Stomach (tissue), 8 donors: ENCODE measurements around the gene TARP.
"Not testable (repeated sequence)": the region's sequence is repeated elsewhere in the genome, so short reads cannot be mapped to it uniquely, and the experiment has no call there.

Source experiments
- DNase-seq, 2 donors: peaks; one replicate each; pipeline versions ENCODE4 v3.0.0 to v3.0.0-alpha.2; 2013 to 2019
- H3K27ac ChIP-seq, 5 donors: fragments of 200-600 bp in 4 of 5; sonication (generic) in 4 of 5; one replicate each; pipeline ENCODE4 v1.5.1; 2013 to 2019; ENCODE audit warnings: mild to moderate bottlenecking in 1 of 5, moderate library complexity in 1 of 5
- H3K27me3 ChIP-seq, 3 donors: fragments of 200-600 bp; sonication (generic); one replicate each; pipeline ENCODE4 v1.5.1; 2017 to 2019; ENCODE audit warnings: mixed run types in 1 of 3
- H3K36me3 ChIP-seq, 4 donors: fragments of 200-600 bp; sonication (generic); 1 replicate in 3 of 4; 2 replicates in 1 of 4; pipeline ENCODE4 v1.5.1; 2016 to 2019
- H3K4me1 ChIP-seq, 4 donors: fragments of 200-600 bp; sonication (generic); one replicate each; pipeline ENCODE4 v1.5.1; 2016 to 2019
- H3K4me3 ChIP-seq, 4 donors: fragments of 200-600 bp; sonication (generic) in 3 of 4; one replicate each; pipeline ENCODE4 v1.5.1; 2016 to 2019; ENCODE audit warnings: mild to moderate bottlenecking in 1 of 4
- H3K9me3 ChIP-seq, 4 donors: fragments of 200-600 bp; sonication (generic); one replicate each; pipeline ENCODE4 v1.5.1; 2016 to 2019
- EP300 ChIP-seq: sonication (generic); formaldehyde crosslinking; IDR thresholded peaks from one replicate; pipeline ENCODE4 v1.6.1; 2017; ENCODE audit warnings: antibody characterized with exemption
- POLR2A ChIP-seq, 4 donors: fragments of 450-650 bp; IDR thresholded peaks; one replicate each; pipeline ENCODE4 v1.6.1; 2016; ENCODE audit warnings: antibody characterized with exemption in 4 of 4, control low read depth in 2 of 4, mild to moderate bottlenecking in 1 of 4, moderate library complexity in 1 of 4
- POLR2AphosphoS5 ChIP-seq, 3 donors: sonication (generic); formaldehyde crosslinking; IDR thresholded peaks; one replicate each; pipeline ENCODE4 v1.6.1; 2016; ENCODE audit warnings: antibody characterized with exemption in 3 of 3
- WGBS, 5 donors: extraction: QIAGEN DNeasy Blood & Tissue Kit in 3 of 5; methylation state at CpG; one replicate each; pipeline versions ENCODE4 v1.1.5 to v1.1.7; 2013 to 2018; 5-methylcytosine and 5-hydroxymethylcytosine counted together
- intact Hi-C: fragments of 100-400 bp; cut with DNase I; formaldehyde crosslinking; loops from one replicate; pipeline ENCODE4 v1.15.1; 2023; ENCODE audit warnings: low total_unique reads
- TF ChIP-seq, protein P1 (sequence below), 7 experiments: fragments of 450-650 bp in 4 of 7; fragments of 200-600 bp in 3 of 7; sonication (generic) in 3 of 7; IDR thresholded peaks; one replicate each; pipeline ENCODE4 v1.5.1; 2016 to 2019; ENCODE audit warnings: antibody characterized with exemption in 7 of 7, control low read depth in 2 of 7, mild to moderate bottlenecking in 1 of 7
- donor health status: healthy with polysubstance abuse.
- donor health status: Bipolar disorder and iron deficiency.
- donor health status: healthy.

Gene TARP

GRCh38 chr7:38248069-38248567, 25.3 kb downstream of the TARP start:
- WGBS, 5 donors: 82 to 97% (median 89%) methylated on average over 5 of the region's 5 CpGs

DNA sequence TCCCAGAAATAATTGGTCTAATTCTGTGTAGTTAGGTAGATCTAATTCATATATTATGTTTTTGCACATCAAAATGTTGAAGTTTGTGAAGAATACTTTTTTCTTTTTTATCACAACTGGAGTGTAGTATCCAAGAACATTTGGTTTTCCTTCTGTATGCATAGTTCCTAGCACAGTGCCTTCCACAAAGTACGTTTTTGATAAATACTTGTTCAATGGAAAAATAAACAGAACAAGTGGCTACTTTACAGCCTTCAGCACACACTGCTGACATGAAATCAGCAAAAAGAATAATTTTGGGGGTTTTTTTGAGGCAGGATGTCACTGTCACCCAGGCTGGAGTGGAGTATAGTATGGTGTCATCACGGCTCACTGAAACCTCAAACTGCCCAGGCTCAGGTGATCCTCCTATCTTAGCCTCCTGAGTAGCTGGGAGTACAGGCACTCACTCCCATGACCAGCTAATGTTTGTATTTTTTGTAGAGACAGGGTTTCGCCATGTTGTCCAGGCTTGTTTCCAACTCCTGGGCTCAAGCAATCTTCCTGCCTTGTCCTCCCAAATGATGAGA, 27.9 kb downstream of the TARP start:
- H3K4me1 ChIP-seq: no peaks in the 10 kb centered on the region
- no peaks in the 10 kb centered on the region for H3K9me3 ChIP-seq
- 41 to 55% (median 51%) methylated on average over 3 of the region's 3 CpGs for WGBS, 5 donors
- H3K27ac ChIP-seq: no peak overlapping the region
- no peak for TF ChIP-seq POLR2AphosphoS5 (IDR thresholded peaks at IDR 0.05)
- no peak for TF ChIP-seq POLR2A (IDR thresholded peaks at IDR 0.05)
- TF ChIP-seq EP300: no peak
- TF ChIP-seq, protein P1, sequence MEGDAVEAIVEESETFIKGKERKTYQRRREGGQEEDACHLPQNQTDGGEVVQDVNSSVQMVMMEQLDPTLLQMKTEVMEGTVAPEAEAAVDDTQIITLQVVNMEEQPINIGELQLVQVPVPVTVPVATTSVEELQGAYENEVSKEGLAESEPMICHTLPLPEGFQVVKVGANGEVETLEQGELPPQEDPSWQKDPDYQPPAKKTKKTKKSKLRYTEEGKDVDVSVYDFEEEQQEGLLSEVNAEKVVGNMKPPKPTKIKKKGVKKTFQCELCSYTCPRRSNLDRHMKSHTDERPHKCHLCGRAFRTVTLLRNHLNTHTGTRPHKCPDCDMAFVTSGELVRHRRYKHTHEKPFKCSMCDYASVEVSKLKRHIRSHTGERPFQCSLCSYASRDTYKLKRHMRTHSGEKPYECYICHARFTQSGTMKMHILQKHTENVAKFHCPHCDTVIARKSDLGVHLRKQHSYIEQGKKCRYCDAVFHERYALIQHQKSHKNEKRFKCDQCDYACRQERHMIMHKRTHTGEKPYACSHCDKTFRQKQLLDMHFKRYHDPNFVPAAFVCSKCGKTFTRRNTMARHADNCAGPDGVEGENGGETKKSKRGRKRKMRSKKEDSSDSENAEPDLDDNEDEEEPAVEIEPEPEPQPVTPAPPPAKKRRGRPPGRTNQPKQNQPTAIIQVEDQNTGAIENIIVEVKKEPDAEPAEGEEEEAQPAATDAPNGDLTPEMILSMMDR (IDR thresholded peaks at IDR 0.05): no peak
- H3K36me3 ChIP-seq: no peaks in the 10 kb centered on the region
- intact Hi-C loops: no loop called here
- H3K27me3 ChIP-seq: no peaks in the 10 kb centered on the region
- DNase-seq: no peak
- no peak overlapping the region for H3K4me3 ChIP-seq

More at GRCh38 chr7:38248069-38248567, 25.3 kb downstream of the TARP start:
- DNase-seq: no peak
- Histone ChIP-seq H3K27ac (no peak overlapping the region), H3K27me3 (no peaks in the 10 kb centered on the region), H3K36me3 (no peaks in the 10 kb centered on the region), H3K4me3 (no peak overlapping the region), H3K9me3 (no peaks in the 10 kb centered on the region), H3K4me1 (no peaks in the 10 kb centered on the region)
- no peak for TF ChIP-seq POLR2A (IDR thresholded peaks at IDR 0.05)
- TF ChIP-seq, protein P1 (IDR thresholded peaks at IDR 0.05): no peak
- no peak for TF ChIP-seq EP300
- no peak for TF ChIP-seq POLR2AphosphoS5 (IDR thresholded peaks at IDR 0.05)
- intact Hi-C loops: no loop called here

GRCh38 chr7:38244516-38244915, 28.9 kb downstream of the TARP start:
- TF ChIP-seq EP300: no peak
- no peak for TF ChIP-seq POLR2AphosphoS5 (IDR thresholded peaks at IDR 0.05)
- TF ChIP-seq POLR2A (IDR thresholded peaks at IDR 0.05): no peak
- TF ChIP-seq, protein P1 (IDR thresholded peaks at IDR 0.05): no peak
- no peaks in the 10 kb centered on the region for H3K27me3 ChIP-seq
- DNase-seq: no peak
- intact Hi-C loops: no loop called here
- no peaks in the 10 kb centered on the region for H3K36me3 ChIP-seq
- no peaks in the 10 kb centered on the region for H3K4me1 ChIP-seq
- no peak overlapping the region for H3K27ac ChIP-seq
- no peaks in the 10 kb centered on the region for H3K9me3 ChIP-seq
- H3K4me3 ChIP-seq: no peak overlapping the region
- 87 to 93% (median 90%) methylated on average over 14 of the region's 14 CpGs for WGBS, 5 donors

DNA sequence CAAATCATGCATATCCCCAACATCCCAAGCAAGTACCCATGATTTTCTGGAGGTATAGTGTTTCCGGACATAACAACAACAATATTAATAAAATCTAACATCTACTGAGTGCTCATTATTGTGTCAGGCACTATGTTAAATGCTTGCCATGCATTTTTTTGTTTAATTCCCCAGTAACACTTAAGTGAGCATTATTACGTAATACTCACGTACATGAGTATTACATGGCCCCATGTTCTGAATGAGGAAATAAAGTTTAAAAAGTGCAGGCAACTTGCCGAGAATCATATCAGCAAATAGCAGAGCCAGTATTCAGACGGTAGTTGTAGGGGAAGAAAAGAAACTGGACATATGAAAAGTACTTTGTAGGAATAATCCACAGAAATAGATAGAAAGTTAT, 30.1 kb downstream of the TARP start:
- DNase-seq, H3K4me1 ChIP-seq, H3K27ac ChIP-seq, H3K9me3 ChIP-seq, intact Hi-C loops, H3K27me3 ChIP-seq, H3K36me3 ChIP-seq, H3K4me3 ChIP-seq: not testable (repeated sequence)
- WGBS, 5 donors: 38 to 54% (median 50%) methylated on average over 5 of the region's 5 CpGs

- TF ChIP-seq POLR2A (IDR thresholded peaks at IDR 0.05) (no peak), POLR2AphosphoS5 (IDR thresholded peaks at IDR 0.05) (no peak), EP300 (no peak)
- TF ChIP-seq, protein P1 (IDR thresholded peaks at IDR 0.05): no peak
- H3K27ac ChIP-seq: no peak overlapping the region
- H3K27me3 ChIP-seq: no peaks in the 10 kb centered on the region
- intact Hi-C loops: no loop called here
- H3K4me1 ChIP-seq: no peaks in the 10 kb centered on the region
- WGBS, 5 donors: 80 to 92% (median 82%) methylated on average over 6 of the region's 6 CpGs
- no peaks in the 10 kb centered on the region for H3K36me3 ChIP-seq
- no peak overlapping the region for H3K4me3 ChIP-seq
- no peak for DNase-seq
- H3K9me3 ChIP-seq: no peaks in the 10 kb centered on the region
Measured at GRCh38 chr7:38242814-38243213, 30.6 kb downstream of the TARP start.
